Medulla oblongata (tissue), 1 donor: ENCODE data around the gene PTH2R.
"Not testable (repeated sequence)": the region's sequence is repeated elsewhere in the genome, so short reads cannot be mapped to it uniquely, and the experiment has no call there.

Source experiments
- DNase-seq: peaks from one replicate; pipeline ENCODE4 v3.0.0-alpha.2; 2015; ENCODE audit errors: extremely low spot score

The PTH2R gene

GRCh38 chr2:208392300-208392699 lies 14.3 kb upstream of the PTH2R start:
- DNase-seq, result no peak

- not testable (repeated sequence) for DNase-seq
Observed at GRCh38 chr2:208396796-208397195, 9.8 kb upstream of the PTH2R start.

- no peak for DNase-seq
Observed at GRCh38 chr2:208399201-208399600, 7.4 kb upstream of the PTH2R start.

- peak; percentile 7 for DNase-seq
Observed at GRCh38 chr2:208407667-208408066, 1.1 kb downstream of the PTH2R start.

GRCh38 chr2:208413931-208414330 lies 7.3 kb downstream of the PTH2R start:
- DNase-seq, result no peak

GRCh38 chr2:208415255-208415654 lies 8.7 kb downstream of the PTH2R start:
- DNase-seq, result no peak

GRCh38 chr2:208415897-208416296 lies 9.3 kb downstream of the PTH2R start:
- DNase-seq, result no peak

GRCh38 chr2:208426412-208427045 lies 19.9 kb downstream of the PTH2R start:
- no peak for DNase-seq

- DNase-seq, result no peak
Observed at GRCh38 chr2:208437755-208438154, 31.2 kb downstream of the PTH2R start.

- DNase-seq, result no peak
Observed at GRCh38 chr2:208440716-208441115, 34.1 kb downstream of the PTH2R start.

GRCh38 chr2:208441951-208442350 lies 35.4 kb downstream of the PTH2R start:
- no peak for DNase-seq

GRCh38 chr2:208447447-208447846 lies 40.9 kb downstream of the PTH2R start:
- DNase-seq, result not testable (repeated sequence)

- no peak for DNase-seq
Observed at GRCh38 chr2:208451061-208451460, 44.5 kb downstream of the PTH2R start.

GRCh38 chr2:208454861-208455260 lies 48.3 kb downstream of the PTH2R start:
- DNase-seq, result no peak

GRCh38 chr2:208463721-208464120 lies 57.1 kb downstream of the PTH2R start:
- DNase-seq, result no peak

- no peak for DNase-seq
Observed at GRCh38 chr2:208464205-208464604, 57.6 kb downstream of the PTH2R start.

GRCh38 chr2:208466151-208466919 lies 59.7 kb downstream of the PTH2R start:
- DNase-seq, result peak; percentile 63

- DNase-seq, result no peak
Observed at GRCh38 chr2:208466920-208467298, 60.3 kb downstream of the PTH2R start.

- no peak for DNase-seq
Observed at GRCh38 chr2:208467564-208467963, 61.0 kb downstream of the PTH2R start.

- DNase-seq, result no peak
Observed at GRCh38 chr2:208477741-208478140, 71.1 kb downstream of the PTH2R start.

GRCh38 chr2:208479342-208479741 lies 72.8 kb downstream of the PTH2R start:
- DNase-seq, result no peak

GRCh38 chr2:208481945-208482344 lies 75.4 kb downstream of the PTH2R start:
- not testable (repeated sequence) for DNase-seq

GRCh38 chr2:208482453-208483015 lies 75.9 kb downstream of the PTH2R start:
- not testable (repeated sequence) for DNase-seq
